ENCODE measurements around the gene FARP2. TPM values are rescaled to one million over a fixed set of nuclear protein-coding genes. Genes with fewer than 3 reads are reported as not detected.

Gene FARP2
- total RNA-seq, 1 donor from 2014 or later, result 65.0 TPM

DNA sequence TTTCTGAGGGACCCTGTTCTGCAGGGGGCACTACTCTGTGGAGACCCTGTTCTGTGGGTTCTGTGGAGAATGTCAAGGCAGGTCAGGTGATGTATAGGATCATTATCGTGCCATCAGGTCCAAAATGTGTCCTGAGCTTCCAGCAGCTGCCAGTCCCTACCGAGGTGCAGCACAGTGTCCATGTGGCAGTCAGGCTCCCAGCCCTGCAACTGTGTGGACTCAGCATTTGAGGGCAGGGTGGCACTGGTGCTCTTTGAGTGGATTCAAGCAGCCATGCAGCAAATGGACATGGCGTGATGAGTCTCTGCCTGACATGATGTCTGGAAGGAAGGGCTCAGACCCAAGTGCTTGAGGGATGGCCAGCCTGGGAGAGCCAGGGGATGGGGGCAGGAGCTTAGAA lies 117.3 kb downstream of the FARP2 start:
- no peak overlapping the region for H2AFZ ChIP-seq (ENCODE audit: low read depth, low read length)
- Mint-ChIP-seq H3K27me3 (ENCODE audit: low read depth, unreplicated experiment) (peaks cover 26% of the 10 kb centered on the region), H3K4me3 (ENCODE audit: unreplicated experiment) (no peak overlapping the region), H3K9me3 (ENCODE audit: unreplicated experiment) (peaks cover 12% of the 10 kb centered on the region), H3K27ac (ENCODE audit: unreplicated experiment) (no peak overlapping the region), H3K4me1 (ENCODE audit: low read depth, unreplicated experiment) (no peaks in the 10 kb centered on the region), H3K36me3 (ENCODE audit: low read depth, unreplicated experiment) (peaks cover 36% of the 10 kb centered on the region)
- H4K20me1 ChIP-seq (ENCODE audit: insufficient read depth, low read length), result peaks cover 9% of the 10 kb centered on the region
- TF ChIP-seq, protein P1, sequence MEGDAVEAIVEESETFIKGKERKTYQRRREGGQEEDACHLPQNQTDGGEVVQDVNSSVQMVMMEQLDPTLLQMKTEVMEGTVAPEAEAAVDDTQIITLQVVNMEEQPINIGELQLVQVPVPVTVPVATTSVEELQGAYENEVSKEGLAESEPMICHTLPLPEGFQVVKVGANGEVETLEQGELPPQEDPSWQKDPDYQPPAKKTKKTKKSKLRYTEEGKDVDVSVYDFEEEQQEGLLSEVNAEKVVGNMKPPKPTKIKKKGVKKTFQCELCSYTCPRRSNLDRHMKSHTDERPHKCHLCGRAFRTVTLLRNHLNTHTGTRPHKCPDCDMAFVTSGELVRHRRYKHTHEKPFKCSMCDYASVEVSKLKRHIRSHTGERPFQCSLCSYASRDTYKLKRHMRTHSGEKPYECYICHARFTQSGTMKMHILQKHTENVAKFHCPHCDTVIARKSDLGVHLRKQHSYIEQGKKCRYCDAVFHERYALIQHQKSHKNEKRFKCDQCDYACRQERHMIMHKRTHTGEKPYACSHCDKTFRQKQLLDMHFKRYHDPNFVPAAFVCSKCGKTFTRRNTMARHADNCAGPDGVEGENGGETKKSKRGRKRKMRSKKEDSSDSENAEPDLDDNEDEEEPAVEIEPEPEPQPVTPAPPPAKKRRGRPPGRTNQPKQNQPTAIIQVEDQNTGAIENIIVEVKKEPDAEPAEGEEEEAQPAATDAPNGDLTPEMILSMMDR (IDR thresholded peaks at IDR 0.05; ENCODE audit: insufficient read depth, low read depth, low read length), result no peak
- no peak for FAIRE-seq
- no peaks in the 10 kb centered on the region for H3K9me3 ChIP-seq (ENCODE audit: insufficient read depth, low read depth, low read length)
- H3K79me2 ChIP-seq (ENCODE audit: insufficient read depth, low read length), result no peaks in the 10 kb centered on the region
- no peak overlapping the region for H3K4me3 ChIP-seq (ENCODE audit: insufficient read depth, low read depth, low read length)
- no peak for DNase-seq (ENCODE audit: low read depth)
- H3K9ac ChIP-seq (ENCODE audit: low read length), result no peak overlapping the region
- H3K4me1 ChIP-seq (ENCODE audit: insufficient read depth, low read length), result no peaks in the 10 kb centered on the region
- H3K27me3 ChIP-seq (ENCODE audit: insufficient read depth, low read length), result no peaks in the 10 kb centered on the region
- H3K27ac ChIP-seq (ENCODE audit: low read depth, low read length), result no peak overlapping the region
- no peak overlapping the region for H3K4me2 ChIP-seq (ENCODE audit: low read length)
- H3K36me3 ChIP-seq (ENCODE audit: insufficient read depth, low read length), result no peaks in the 10 kb centered on the region

DNA sequence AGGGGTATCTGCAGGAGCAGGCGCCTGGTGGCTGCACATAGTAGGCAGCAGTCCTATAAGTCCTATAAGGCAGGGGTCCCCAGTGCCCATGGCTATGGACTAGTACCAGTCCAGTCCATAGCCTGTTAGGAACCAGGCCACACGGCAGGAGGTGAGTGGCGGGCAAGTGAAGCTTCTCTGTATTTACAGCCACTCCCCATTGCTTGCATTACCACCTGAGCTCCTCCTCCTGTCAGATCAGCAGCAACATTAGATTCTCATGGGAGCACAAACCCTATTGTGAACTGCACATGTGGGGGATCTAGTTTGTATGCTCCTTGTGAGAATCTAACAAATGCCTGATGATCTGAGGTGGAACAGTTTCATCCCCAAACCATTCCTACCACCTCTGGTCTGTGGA lies 119.2 kb downstream of the FARP2 start:
- Histone ChIP-seq H2AFZ (ENCODE audit: low read depth, low read length) (no peak overlapping the region), H3K9ac (ENCODE audit: low read length) (no peak overlapping the region), H3K9me3 (ENCODE audit: insufficient read depth, low read depth, low read length) (no peaks in the 10 kb centered on the region), H3K36me3 (ENCODE audit: insufficient read depth, low read length) (no peaks in the 10 kb centered on the region), H3K4me2 (ENCODE audit: low read length) (no peak overlapping the region), H3K27ac (ENCODE audit: low read depth, low read length) (no peak overlapping the region), H3K79me2 (ENCODE audit: insufficient read depth, low read length) (no peaks in the 10 kb centered on the region), H3K4me3 (ENCODE audit: insufficient read depth, low read depth, low read length) (no peak overlapping the region), H3K27me3 (ENCODE audit: insufficient read depth, low read length) (no peaks in the 10 kb centered on the region), H3K4me1 (ENCODE audit: insufficient read depth, low read length) (no peaks in the 10 kb centered on the region), H4K20me1 (ENCODE audit: insufficient read depth, low read length) (peaks cover 9% of the 10 kb centered on the region)
- no peak for DNase-seq (ENCODE audit: low read depth)
- Mint-ChIP-seq H3K4me3 (ENCODE audit: unreplicated experiment) (no peak overlapping the region), H3K4me1 (ENCODE audit: low read depth, unreplicated experiment) (no peaks in the 10 kb centered on the region), H3K36me3 (ENCODE audit: low read depth, unreplicated experiment) (peaks cover 43% of the 10 kb centered on the region), H3K27me3 (ENCODE audit: low read depth, unreplicated experiment) (peaks cover 27% of the 10 kb centered on the region), H3K9me3 (ENCODE audit: unreplicated experiment) (peaks cover 12% of the 10 kb centered on the region), H3K27ac (ENCODE audit: unreplicated experiment) (no peak overlapping the region)
- FAIRE-seq, result no peak
- no peak for TF ChIP-seq EZH2 (IDR thresholded peaks at IDR 0.05; ENCODE audit: insufficient read depth, low read length)
- TF ChIP-seq, protein P1 (IDR thresholded peaks at IDR 0.05; ENCODE audit: insufficient read depth, low read depth, low read length), result no peak

DNA sequence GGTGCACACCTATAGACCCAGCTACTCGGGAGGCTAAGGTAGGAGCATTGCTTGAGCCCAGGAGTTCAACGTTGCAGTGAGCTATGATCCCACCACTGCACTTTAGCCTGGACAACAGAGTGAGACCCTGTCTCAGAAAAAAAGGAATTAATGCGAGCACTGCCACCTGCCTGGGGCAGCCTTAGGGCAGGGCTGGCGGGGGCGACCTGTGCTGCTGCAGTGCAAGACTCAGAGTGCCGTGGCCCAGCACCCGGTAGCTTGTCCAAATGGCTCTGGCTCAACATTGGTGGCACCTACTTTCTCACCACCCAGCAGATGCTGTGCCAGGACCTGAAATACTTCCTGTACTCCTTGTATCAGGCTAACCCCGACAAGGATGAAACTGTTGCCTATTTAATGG lies 122.1 kb downstream of the FARP2 start:
- no peaks in the 10 kb centered on the region for H3K36me3 ChIP-seq (ENCODE audit: insufficient read depth, low read length)
- H3K4me2 ChIP-seq (ENCODE audit: low read length), result no peak overlapping the region
- H3K4me3 ChIP-seq (ENCODE audit: insufficient read depth, low read depth, low read length), result no peak overlapping the region
- H3K4me1 Mint-ChIP-seq (ENCODE audit: low read depth, unreplicated experiment), result no peaks in the 10 kb centered on the region
- H4K20me1 ChIP-seq (ENCODE audit: insufficient read depth, low read length), result no peaks in the 10 kb centered on the region
- H3K4me1 ChIP-seq (ENCODE audit: insufficient read depth, low read length), result no peaks in the 10 kb centered on the region
- H3K27ac Mint-ChIP-seq (ENCODE audit: unreplicated experiment), result no peak overlapping the region
- H3K36me3 Mint-ChIP-seq (ENCODE audit: low read depth, unreplicated experiment), result peaks cover 19% of the 10 kb centered on the region
- no peak overlapping the region for H3K27ac ChIP-seq (ENCODE audit: low read depth, low read length)
- H3K9me3 ChIP-seq (ENCODE audit: insufficient read depth, low read depth, low read length), result no peaks in the 10 kb centered on the region
- no peak overlapping the region for H3K9ac ChIP-seq (ENCODE audit: low read length)
- TF ChIP-seq, protein P1 (IDR thresholded peaks at IDR 0.05; ENCODE audit: insufficient read depth, low read depth, low read length), result no peak
- no peak for TF ChIP-seq EZH2 (IDR thresholded peaks at IDR 0.05; ENCODE audit: insufficient read depth, low read length)
- no peaks in the 10 kb centered on the region for H3K79me2 ChIP-seq (ENCODE audit: insufficient read depth, low read length)
- no peaks in the 10 kb centered on the region for H3K27me3 ChIP-seq (ENCODE audit: insufficient read depth, low read length)
- no peaks in the 10 kb centered on the region for H3K9me3 Mint-ChIP-seq (ENCODE audit: unreplicated experiment)
- H3K4me3 Mint-ChIP-seq (ENCODE audit: unreplicated experiment), result no peak overlapping the region
- DNase-seq (ENCODE audit: low read depth) (no peak), FAIRE-seq (no peak)
- H2AFZ ChIP-seq (ENCODE audit: low read depth, low read length), result no peak overlapping the region
- H3K27me3 Mint-ChIP-seq (ENCODE audit: low read depth, unreplicated experiment), result peaks cover 9% of the 10 kb centered on the region

Data from astrocyte (in vitro differentiated cells and primary cell).